ENCODE results near the gene TAF1A.

DNA sequence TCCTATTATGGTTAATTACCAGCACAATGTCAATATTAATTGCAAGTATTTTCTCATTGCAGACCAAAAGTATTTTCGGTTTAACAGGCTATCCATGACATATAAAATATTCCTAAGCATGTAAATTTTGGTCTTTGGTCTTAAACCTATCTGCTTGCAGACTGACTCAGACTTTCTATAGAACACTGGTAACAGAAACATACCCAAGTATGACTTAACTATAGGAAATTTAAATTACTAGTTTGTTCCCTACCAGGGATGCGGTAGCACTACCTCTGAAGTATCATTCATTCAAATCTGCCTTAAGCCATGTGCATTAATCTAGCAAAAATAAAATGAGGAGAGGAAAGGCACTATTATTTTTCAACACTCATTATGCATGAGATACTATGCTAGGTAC lies 2.9 kb downstream of the TAF1A start:
- TF ChIP-seq JUND (IDR thresholded peaks at IDR 0.05) (no peak), YY1 (IDR thresholded peaks at IDR 0.05; ENCODE audit: extremely low read depth, insufficient replicate concordance, low read depth, low read length) (no peak)
- TF ChIP-seq, protein P1, sequence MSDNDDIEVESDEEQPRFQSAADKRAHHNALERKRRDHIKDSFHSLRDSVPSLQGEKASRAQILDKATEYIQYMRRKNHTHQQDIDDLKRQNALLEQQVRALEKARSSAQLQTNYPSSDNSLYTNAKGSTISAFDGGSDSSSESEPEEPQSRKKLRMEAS (IDR thresholded peaks at IDR 0.05), result no peak

Data from HCT116 (cell line).